HepG2 (cell line): ENCODE data around the gene FAM241B.

Experiments used
- CBFB ChIP-seq: sonication (generic); formaldehyde crosslinking; IDR thresholded peaks from 2 replicates; pipeline ENCODE4 v1.4.0; 2020; ENCODE audit warnings: missing genetic modification reagents
- CREM ChIP-seq, 2 experiments: sonication (generic) in 1 of 2; formaldehyde crosslinking in 1 of 2; IDR thresholded peaks; 2 replicates each; pipeline versions ENCODE4 v1.4.0 to v1.6.1; 2016 to 2020; ENCODE audit warnings: antibody characterized with exemption in 1 of 2, mild to moderate bottlenecking in 1 of 2, missing genetic modification reagents in 1 of 2
- MAX ChIP-seq: IDR thresholded peaks from 2 replicates; pipeline ENCODE4 v1.6.1; 2012; ENCODE audit warnings: inconsistent platforms
- MYNN ChIP-seq: sonication (generic); formaldehyde crosslinking; IDR thresholded peaks from 2 replicates; pipeline ENCODE4 v1.4.0; 2020; ENCODE audit warnings: mild to moderate bottlenecking, low read depth, missing genetic modification reagents
- NR2F2 ChIP-seq: IDR thresholded peaks from 2 replicates; pipeline ENCODE4 v1.6.1; 2012; ENCODE audit warnings: low read depth, inconsistent platforms, borderline replicate concordance
- TBP ChIP-seq: sonication (generic); formaldehyde crosslinking; IDR thresholded peaks from 2 replicates; pipeline ENCODE4 v1.5.0; 2020; ENCODE audit warnings: missing genetic modification reagents
- TOPORS ChIP-seq: sonication (generic); formaldehyde crosslinking; IDR thresholded peaks from 2 replicates; pipeline ENCODE4 v1.8.0; 2023; ENCODE audit warnings: mild to moderate bottlenecking, missing genetic modification reagents
- XRCC5 ChIP-seq: fragments of 200-400 bp; formaldehyde crosslinking; optimal IDR thresholded peaks from 2 replicates; pipeline ENCODE3; 2017; ENCODE audit warnings: mild to moderate bottlenecking, low read length
- ZBTB4 ChIP-seq: sonication (generic); formaldehyde crosslinking; IDR thresholded peaks from 2 replicates; pipeline ENCODE4 v1.4.0; 2020; ENCODE audit warnings: missing genetic modification reagents, mild to moderate bottlenecking, borderline replicate concordance
- ZFP90 ChIP-seq: sonication (generic); formaldehyde crosslinking; IDR thresholded peaks from 2 replicates; pipeline ENCODE4 v1.8.0; 2022; ENCODE audit warnings: missing genetic modification reagents, mild to moderate bottlenecking, inconsistent platforms, borderline replicate concordance
- ZNF639 ChIP-seq: conservative IDR thresholded peaks from 2 replicates; pipeline ENCODE4 v1.6.1; 2018; ENCODE audit warnings: missing genetic modification reagents
- ZNF766 ChIP-seq: sonication (generic); formaldehyde crosslinking; IDR thresholded peaks from 2 replicates; pipeline ENCODE4 v1.5.0; 2020; ENCODE audit warnings: missing genetic modification reagents, borderline replicate concordance
- TF ChIP-seq, protein P1 (sequence below): IDR thresholded peaks from 2 replicates; pipeline ENCODE4 v1.6.1; 2016; ENCODE audit warnings: low read depth, borderline replicate concordance
- TF ChIP-seq, protein P2 (sequence below): sonication (generic); formaldehyde crosslinking; IDR thresholded peaks from 2 replicates; pipeline ENCODE4 v1.4.0; 2020; ENCODE audit warnings: missing genetic modification reagents

DNA sequence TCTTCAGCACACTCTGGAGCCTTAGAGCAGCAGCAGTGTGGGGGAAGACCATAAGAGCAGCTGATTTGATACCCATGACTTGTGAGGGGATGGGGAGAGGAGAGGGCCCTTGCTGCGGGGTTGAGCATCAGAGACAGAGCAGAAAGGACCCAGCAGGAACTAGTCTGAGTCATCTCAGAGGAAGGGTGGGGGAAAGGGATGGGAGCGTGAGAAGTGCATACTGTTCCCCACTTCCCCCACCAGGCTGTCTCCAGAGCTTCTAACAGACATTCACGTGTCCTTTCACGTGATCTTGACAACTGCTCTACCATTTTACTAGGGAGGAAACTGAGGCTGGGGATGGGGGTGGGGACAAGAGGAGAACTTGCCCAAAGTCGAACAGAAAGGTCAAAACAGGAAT is 38.7 kb downstream of the FAM241B start:
- TF ChIP-seq NR2F2 (no peak), MAX (no peak), ZNF639 (CRISPR knock-in tag) (no peak), TOPORS (CRISPR knock-in tag) (no peak), ZFP90 (no peak), TBP (CRISPR knock-in tag) (no peak), ZNF766 (CRISPR knock-in tag) (no peak), MYNN (no peak), ZBTB4 (CRISPR knock-in tag) (no peak), CREM (IDR thresholded peaks at IDR 0.05) (no peak), CREM (CRISPR knock-in tag; IDR thresholded peaks at IDR 0.05) (no peak), XRCC5 (no peak), CBFB (no peak)
- TF ChIP-seq, protein P1, sequence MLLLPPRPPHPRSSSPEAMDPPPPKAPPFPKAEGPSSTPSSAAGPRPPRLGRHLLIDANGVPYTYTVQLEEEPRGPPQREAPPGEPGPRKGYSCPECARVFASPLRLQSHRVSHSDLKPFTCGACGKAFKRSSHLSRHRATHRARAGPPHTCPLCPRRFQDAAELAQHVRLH (CRISPR knock-in tag), result no peak
- TF ChIP-seq, protein P2, sequence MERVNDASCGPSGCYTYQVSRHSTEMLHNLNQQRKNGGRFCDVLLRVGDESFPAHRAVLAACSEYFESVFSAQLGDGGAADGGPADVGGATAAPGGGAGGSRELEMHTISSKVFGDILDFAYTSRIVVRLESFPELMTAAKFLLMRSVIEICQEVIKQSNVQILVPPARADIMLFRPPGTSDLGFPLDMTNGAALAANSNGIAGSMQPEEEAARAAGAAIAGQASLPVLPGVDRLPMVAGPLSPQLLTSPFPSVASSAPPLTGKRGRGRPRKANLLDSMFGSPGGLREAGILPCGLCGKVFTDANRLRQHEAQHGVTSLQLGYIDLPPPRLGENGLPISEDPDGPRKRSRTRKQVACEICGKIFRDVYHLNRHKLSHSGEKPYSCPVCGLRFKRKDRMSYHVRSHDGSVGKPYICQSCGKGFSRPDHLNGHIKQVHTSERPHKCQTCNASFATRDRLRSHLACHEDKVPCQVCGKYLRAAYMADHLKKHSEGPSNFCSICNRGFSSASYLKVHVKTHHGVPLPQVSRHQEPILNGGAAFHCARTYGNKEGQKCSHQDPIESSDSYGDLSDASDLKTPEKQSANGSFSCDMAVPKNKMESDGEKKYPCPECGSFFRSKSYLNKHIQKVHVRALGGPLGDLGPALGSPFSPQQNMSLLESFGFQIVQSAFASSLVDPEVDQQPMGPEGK (CRISPR knock-in tag), result no peak
